Measurements from ENCODE around the gene ZAR1. TPM values are rescaled to one million over a fixed set of nuclear protein-coding genes. Genes with fewer than 3 reads are reported as not detected.

The ZAR1 gene
- polyA plus RNA-seq, 1 donor (not counting 4 experiments of a cell fraction or from before 2014, with no cell fraction given): not detected

GRCh38 chr4:48467891-48468290 is 22.2 kb upstream of the ZAR1 start:
- no peak overlapping the region for H3K27ac ChIP-seq (ENCODE audit: control insufficient read depth, insufficient read depth, low read length)
- DNase-seq (ENCODE audit: low read depth, low spot score) (no peak), FAIRE-seq (no peak)
- H3K4me1 ChIP-seq (ENCODE audit: control insufficient read depth, extremely low read depth, insufficient read depth, low read length): no peaks in the 10 kb centered on the region
- TF ChIP-seq CTCF (optimal IDR thresholded peaks at IDR 0.05 in 1 of 3, IDR thresholded peaks at IDR 0.05 in 1 of 3, conservative IDR thresholded peaks at IDR 0.05 in 1 of 3; ENCODE audit: extremely low read depth in 1 of 3, insufficient read depth in 2 of 3, low read length in 3 of 3) (no peak), EZH2 (IDR thresholded peaks at IDR 0.05; ENCODE audit: low read length) (no peak)
- H4K20me1 ChIP-seq (ENCODE audit: control insufficient read depth, extremely low read depth, insufficient read depth, low read length): no peaks in the 10 kb centered on the region
- no peaks in the 10 kb centered on the region for H3K9me1 ChIP-seq (ENCODE audit: control insufficient read depth, extremely low read depth, insufficient read depth, low read length)
- H3K4me2 ChIP-seq (ENCODE audit: control insufficient read depth, extremely low read depth, insufficient read depth, low read depth, low read length): no peak overlapping the region
- H3K4me3 ChIP-seq (ENCODE audit: control insufficient read depth in 2 of 3, extremely low read depth in 1 of 3, insufficient read depth in 2 of 3, low read depth in 1 of 3, low read length in 3 of 3): no peak overlapping the region
- H3K79me2 ChIP-seq (ENCODE audit: control insufficient read depth, insufficient read depth, low read length): no peaks in the 10 kb centered on the region
- dilution Hi-C loops (cut with MboI; ENCODE audit: extremely low pct_ligation_motif_present, low sequenced_read_pairs): no loop called here
- H3K9ac ChIP-seq (ENCODE audit: control insufficient read depth, extremely low read depth, insufficient read depth, low read length): no peak overlapping the region
- no peaks in the 10 kb centered on the region for H3K27me3 ChIP-seq (ENCODE audit: control insufficient read depth, extremely low read depth, insufficient read depth, low read length)
- no peaks in the 10 kb centered on the region for H3K9me3 ChIP-seq (ENCODE audit: control insufficient read depth, low read depth, low read length)
- H2AFZ ChIP-seq (ENCODE audit: control insufficient read depth, low read length): no peak overlapping the region
- no peaks in the 10 kb centered on the region for H3K36me3 ChIP-seq (ENCODE audit: control insufficient read depth in 2 of 2, extremely low read depth in 1 of 2, insufficient read depth in 2 of 2, low read length in 2 of 2)

- H3K27ac ChIP-seq (ENCODE audit: control insufficient read depth, insufficient read depth, low read length): no peak overlapping the region
- H3K36me3 ChIP-seq (ENCODE audit: control insufficient read depth in 2 of 2, extremely low read depth in 1 of 2, insufficient read depth in 2 of 2, low read length in 2 of 2): no peaks in the 10 kb centered on the region
- no peak overlapping the region for H3K9ac ChIP-seq (ENCODE audit: control insufficient read depth, extremely low read depth, insufficient read depth, low read length)
- dilution Hi-C loops (cut with MboI; ENCODE audit: extremely low pct_ligation_motif_present, low sequenced_read_pairs): no loop called here
- H3K79me2 ChIP-seq (ENCODE audit: control insufficient read depth, insufficient read depth, low read length): no peaks in the 10 kb centered on the region
- H2AFZ ChIP-seq (ENCODE audit: control insufficient read depth, low read length): no peak overlapping the region
- no peaks in the 10 kb centered on the region for H3K9me3 ChIP-seq (ENCODE audit: control insufficient read depth, low read depth, low read length)
- no peaks in the 10 kb centered on the region for H3K27me3 ChIP-seq (ENCODE audit: control insufficient read depth, extremely low read depth, insufficient read depth, low read length)
- H3K9me1 ChIP-seq (ENCODE audit: control insufficient read depth, extremely low read depth, insufficient read depth, low read length): no peaks in the 10 kb centered on the region
- H4K20me1 ChIP-seq (ENCODE audit: control insufficient read depth, extremely low read depth, insufficient read depth, low read length): no peaks in the 10 kb centered on the region
- no peak for TF ChIP-seq EZH2 (IDR thresholded peaks at IDR 0.05; ENCODE audit: low read length)
- H3K4me2 ChIP-seq (ENCODE audit: control insufficient read depth, extremely low read depth, insufficient read depth, low read depth, low read length): no peak overlapping the region
- H3K4me1 ChIP-seq (ENCODE audit: control insufficient read depth, extremely low read depth, insufficient read depth, low read length): no peaks in the 10 kb centered on the region
- FAIRE-seq (no peak), DNase-seq (ENCODE audit: low read depth, low spot score) (no peak)
- no peak overlapping the region for H3K4me3 ChIP-seq (ENCODE audit: control insufficient read depth in 2 of 3, extremely low read depth in 1 of 3, insufficient read depth in 2 of 3, low read depth in 1 of 3, low read length in 3 of 3)
Measured at GRCh38 chr4:48470137-48470536, 19.9 kb upstream of the ZAR1 start.

GRCh38 chr4:48470570-48470969 is 19.5 kb upstream of the ZAR1 start:
- no peaks in the 10 kb centered on the region for H3K36me3 ChIP-seq (ENCODE audit: control insufficient read depth in 2 of 2, extremely low read depth in 1 of 2, insufficient read depth in 2 of 2, low read length in 2 of 2)
- H3K79me2 ChIP-seq (ENCODE audit: control insufficient read depth, insufficient read depth, low read length): no peaks in the 10 kb centered on the region
- TF ChIP-seq CTCF (optimal IDR thresholded peaks at IDR 0.05 in 1 of 3, IDR thresholded peaks at IDR 0.05 in 1 of 3, conservative IDR thresholded peaks at IDR 0.05 in 1 of 3; ENCODE audit: extremely low read depth in 1 of 3, insufficient read depth in 2 of 3, low read length in 3 of 3) (no peak), EZH2 (IDR thresholded peaks at IDR 0.05; ENCODE audit: low read length) (no peak)
- H3K9ac ChIP-seq (ENCODE audit: control insufficient read depth, extremely low read depth, insufficient read depth, low read length): no peak overlapping the region
- no peaks in the 10 kb centered on the region for H3K9me1 ChIP-seq (ENCODE audit: control insufficient read depth, extremely low read depth, insufficient read depth, low read length)
- no peaks in the 10 kb centered on the region for H3K27me3 ChIP-seq (ENCODE audit: control insufficient read depth, extremely low read depth, insufficient read depth, low read length)
- DNase-seq (ENCODE audit: low read depth, low spot score): no peak
- no peak overlapping the region for H3K4me3 ChIP-seq (ENCODE audit: control insufficient read depth in 2 of 3, extremely low read depth in 1 of 3, insufficient read depth in 2 of 3, low read depth in 1 of 3, low read length in 3 of 3)
- no peaks in the 10 kb centered on the region for H4K20me1 ChIP-seq (ENCODE audit: control insufficient read depth, extremely low read depth, insufficient read depth, low read length)
- no peak overlapping the region for H3K4me2 ChIP-seq (ENCODE audit: control insufficient read depth, extremely low read depth, insufficient read depth, low read depth, low read length)
- dilution Hi-C loops (cut with MboI; ENCODE audit: extremely low pct_ligation_motif_present, low sequenced_read_pairs): no loop called here
- H3K4me1 ChIP-seq (ENCODE audit: control insufficient read depth, extremely low read depth, insufficient read depth, low read length): no peaks in the 10 kb centered on the region
- H3K9me3 ChIP-seq (ENCODE audit: control insufficient read depth, low read depth, low read length): no peaks in the 10 kb centered on the region
- no peak overlapping the region for H2AFZ ChIP-seq (ENCODE audit: control insufficient read depth, low read length)
- H3K27ac ChIP-seq (ENCODE audit: control insufficient read depth, insufficient read depth, low read length): no peak overlapping the region
- no peak for FAIRE-seq
